ENCODE measurements around the gene G3BP1.

DNA sequence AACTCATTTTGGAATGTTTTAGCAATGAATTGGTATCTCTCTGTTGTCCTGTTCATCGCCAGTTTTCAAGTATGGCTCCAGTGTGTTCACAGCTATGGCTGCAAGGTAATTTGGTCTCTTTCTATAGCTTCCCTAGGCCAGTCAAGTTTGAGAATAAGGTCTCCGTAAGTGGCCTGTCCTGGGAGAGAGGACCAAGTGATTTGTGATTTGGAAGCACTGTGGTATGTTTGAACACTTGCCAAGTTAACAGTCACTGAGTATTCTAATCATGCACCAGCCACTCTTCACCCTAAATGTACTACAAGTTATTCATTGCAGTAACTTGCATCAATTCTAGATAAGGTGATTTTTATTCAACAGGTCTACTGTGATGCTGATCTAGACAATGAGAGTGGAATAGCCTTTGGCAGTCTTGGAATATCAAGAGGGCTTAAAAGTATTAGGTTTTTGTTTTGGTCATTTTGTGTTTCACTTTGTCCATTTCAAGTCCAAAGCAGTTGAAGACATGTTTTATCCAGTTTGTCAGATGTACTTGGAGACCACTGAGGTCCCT lies 41.1 kb downstream of the G3BP1 start:
- no peak for TF ChIP-seq POLR2A (IDR thresholded peaks at IDR 0.05)
- TF ChIP-seq, protein P1, sequence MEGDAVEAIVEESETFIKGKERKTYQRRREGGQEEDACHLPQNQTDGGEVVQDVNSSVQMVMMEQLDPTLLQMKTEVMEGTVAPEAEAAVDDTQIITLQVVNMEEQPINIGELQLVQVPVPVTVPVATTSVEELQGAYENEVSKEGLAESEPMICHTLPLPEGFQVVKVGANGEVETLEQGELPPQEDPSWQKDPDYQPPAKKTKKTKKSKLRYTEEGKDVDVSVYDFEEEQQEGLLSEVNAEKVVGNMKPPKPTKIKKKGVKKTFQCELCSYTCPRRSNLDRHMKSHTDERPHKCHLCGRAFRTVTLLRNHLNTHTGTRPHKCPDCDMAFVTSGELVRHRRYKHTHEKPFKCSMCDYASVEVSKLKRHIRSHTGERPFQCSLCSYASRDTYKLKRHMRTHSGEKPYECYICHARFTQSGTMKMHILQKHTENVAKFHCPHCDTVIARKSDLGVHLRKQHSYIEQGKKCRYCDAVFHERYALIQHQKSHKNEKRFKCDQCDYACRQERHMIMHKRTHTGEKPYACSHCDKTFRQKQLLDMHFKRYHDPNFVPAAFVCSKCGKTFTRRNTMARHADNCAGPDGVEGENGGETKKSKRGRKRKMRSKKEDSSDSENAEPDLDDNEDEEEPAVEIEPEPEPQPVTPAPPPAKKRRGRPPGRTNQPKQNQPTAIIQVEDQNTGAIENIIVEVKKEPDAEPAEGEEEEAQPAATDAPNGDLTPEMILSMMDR (IDR thresholded peaks at IDR 0.05): no peak

Data from stomach (tissue), 4 donors.